Measurements from ENCODE around the gene MCRIP2.

GRCh38 chr16:694187-694862 is 52.7 kb downstream of the MCRIP2 start:
- TF ChIP-seq, protein P1, sequence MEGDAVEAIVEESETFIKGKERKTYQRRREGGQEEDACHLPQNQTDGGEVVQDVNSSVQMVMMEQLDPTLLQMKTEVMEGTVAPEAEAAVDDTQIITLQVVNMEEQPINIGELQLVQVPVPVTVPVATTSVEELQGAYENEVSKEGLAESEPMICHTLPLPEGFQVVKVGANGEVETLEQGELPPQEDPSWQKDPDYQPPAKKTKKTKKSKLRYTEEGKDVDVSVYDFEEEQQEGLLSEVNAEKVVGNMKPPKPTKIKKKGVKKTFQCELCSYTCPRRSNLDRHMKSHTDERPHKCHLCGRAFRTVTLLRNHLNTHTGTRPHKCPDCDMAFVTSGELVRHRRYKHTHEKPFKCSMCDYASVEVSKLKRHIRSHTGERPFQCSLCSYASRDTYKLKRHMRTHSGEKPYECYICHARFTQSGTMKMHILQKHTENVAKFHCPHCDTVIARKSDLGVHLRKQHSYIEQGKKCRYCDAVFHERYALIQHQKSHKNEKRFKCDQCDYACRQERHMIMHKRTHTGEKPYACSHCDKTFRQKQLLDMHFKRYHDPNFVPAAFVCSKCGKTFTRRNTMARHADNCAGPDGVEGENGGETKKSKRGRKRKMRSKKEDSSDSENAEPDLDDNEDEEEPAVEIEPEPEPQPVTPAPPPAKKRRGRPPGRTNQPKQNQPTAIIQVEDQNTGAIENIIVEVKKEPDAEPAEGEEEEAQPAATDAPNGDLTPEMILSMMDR (IDR thresholded peaks at IDR 0.05): no peak
- no peak for TF ChIP-seq POLR2A (IDR thresholded peaks at IDR 0.05)

Measured in testis (tissue), 2 donors.